ENCODE results near the gene SMIM45.

SMIM45 gene

DNA sequence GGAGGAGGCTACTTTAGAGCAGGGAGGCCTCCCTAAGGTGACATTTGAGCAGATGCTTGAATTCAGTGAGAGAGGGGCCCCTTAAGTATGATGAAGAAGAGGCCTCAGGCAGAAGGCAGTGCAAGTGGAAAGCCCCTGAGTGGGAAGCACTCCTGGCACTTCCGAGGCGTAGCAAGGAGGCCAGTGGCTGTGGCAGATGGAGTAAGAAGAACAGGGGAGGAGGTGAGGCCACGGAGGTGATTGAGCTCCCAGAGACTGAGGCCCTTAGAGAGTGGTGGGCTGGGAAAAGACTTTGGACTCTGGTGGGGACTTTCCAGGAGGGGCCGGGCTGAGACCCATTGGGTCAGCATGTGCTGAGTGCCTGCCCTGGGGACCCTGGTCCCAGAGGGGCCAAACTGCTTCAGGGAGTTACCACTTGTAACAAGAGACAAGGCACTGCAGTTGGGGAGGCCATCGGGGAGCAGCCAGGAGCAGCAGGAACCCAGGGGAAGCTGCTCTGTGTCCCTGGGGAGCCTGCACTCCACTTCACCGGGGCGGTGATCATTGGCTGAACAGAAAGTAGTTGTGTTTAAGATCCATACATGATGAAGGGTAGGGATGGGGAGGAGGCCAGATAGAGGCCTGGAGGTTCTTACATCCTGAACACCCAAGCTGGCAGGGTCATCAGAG lies 2.5 kb upstream of the SMIM45 start:
- ATAC-seq = no peak
- Histone ChIP-seq H3F3A (ENCODE audit: low read length, unreplicated experiment) (no peaks in the 10 kb centered on the region), H3K9ac (ENCODE audit: low read length) (no peak overlapping the region), H3K27ac (ENCODE audit: low read length) (no peak overlapping the region), H3K9me3 (ENCODE audit: low read length) (no peaks in the 10 kb centered on the region), H2AFZ (ENCODE audit: low read length) (no peak overlapping the region), H3K79me2 (ENCODE audit: low read length) (peaks cover 20% of the 10 kb centered on the region), H3K4me2 (ENCODE audit: low read length) (no peak overlapping the region), H4K20me1 (ENCODE audit: low read length) (no peaks in the 10 kb centered on the region), H3K36me3 (ENCODE audit: low read depth, low read length) (peaks cover 8% of the 10 kb centered on the region), H3K27me3 (ENCODE audit: low read length) (no peaks in the 10 kb centered on the region), H3K4me1 (ENCODE audit: insufficient read depth, low read length) (peaks cover 21% of the 10 kb centered on the region), H3K9me2 (replicated peaks; ENCODE audit: low read length) (no peaks in the 10 kb centered on the region), H3K4me3 (ENCODE audit: low read length) (no peak overlapping the region)
- POLR2A ChIA-PET (ENCODE audit: unreplicated experiment) = interaction anchor here (0.7 kb wide), 1 partner anchor 261 kb away, joined by 7 read pairs; the partner anchor contains the start of gene SNU13
- CTCF ChIA-PET = no interaction called here
- no TSS peak for BruUV-seq (replicated peaks)
- no peak for DNase-seq
- intact Hi-C loops (cut with micrococcal nuclease) = no loop called here
- TF ChIP-seq EZH2 (IDR thresholded peaks at IDR 0.05; ENCODE audit: low read length, unreplicated experiment) = no peak
- no peak for TF ChIP-seq EZH2phosphoT487 (IDR thresholded peaks at IDR 0.05; ENCODE audit: borderline replicate concordance, low read length)

DNA sequence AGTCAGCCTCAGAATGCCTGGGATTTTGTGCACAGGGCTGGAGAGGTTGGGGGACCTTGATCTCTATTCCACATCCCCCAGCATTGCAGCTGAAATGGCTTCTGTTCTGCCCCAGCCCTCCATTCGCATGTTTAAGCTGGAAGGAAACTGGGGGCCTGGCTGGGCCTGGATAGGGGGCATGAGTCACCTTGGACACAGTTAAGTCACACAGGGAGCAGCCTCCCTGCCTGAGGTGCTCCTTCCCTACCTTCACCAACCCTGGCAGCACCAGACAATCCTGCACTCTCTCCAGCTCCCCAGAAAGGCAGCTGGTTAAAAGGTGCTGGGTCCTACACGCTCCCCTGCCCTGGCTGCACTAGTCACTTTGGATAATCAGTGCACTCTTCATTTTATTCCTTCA lies 763 bp downstream of the SMIM45 start:
- DNase-seq (no peak), ATAC-seq (no peak)
- no peaks in the 10 kb centered on the region for H3K9me3 ChIP-seq (ENCODE audit: low read length)
- H2AFZ ChIP-seq (ENCODE audit: low read length) = no peak overlapping the region
- no peaks in the 10 kb centered on the region for H3K27me3 ChIP-seq (ENCODE audit: low read length)
- CTCF ChIA-PET = no interaction called here
- intact Hi-C loops (cut with micrococcal nuclease) = no loop called here
- no peaks in the 10 kb centered on the region; the same call in 1 of the 2 replicates for H3K36me3 ChIP-seq (ENCODE audit: low read depth, low read length)
- no peak overlapping the region for H3K9ac ChIP-seq (ENCODE audit: low read length)
- BruUV-seq (replicated peaks) = no TSS peak
- H3K27ac ChIP-seq (ENCODE audit: low read length) = no peak overlapping the region
- no peaks in the 10 kb centered on the region for H3K79me2 ChIP-seq (ENCODE audit: low read length)
- H3K9me2 ChIP-seq (replicated peaks; ENCODE audit: low read length) = no peaks in the 10 kb centered on the region
- POLR2A ChIA-PET (ENCODE audit: unreplicated experiment) = no interaction called here
- H4K20me1 ChIP-seq (ENCODE audit: low read length) = no peaks in the 10 kb centered on the region
- no peak overlapping the region for H3K4me2 ChIP-seq (ENCODE audit: low read length)
- peaks cover 6% of the 10 kb centered on the region; the same call in 1 of the 2 replicates for H3K4me1 ChIP-seq (ENCODE audit: insufficient read depth, low read length)
- no peaks in the 10 kb centered on the region for H3F3A ChIP-seq (ENCODE audit: low read length, unreplicated experiment)
- H3K4me3 ChIP-seq (ENCODE audit: low read length) = no peak overlapping the region
- TF ChIP-seq EZH2 (IDR thresholded peaks at IDR 0.05; ENCODE audit: low read length, unreplicated experiment) = no peak
- no peak for TF ChIP-seq EZH2phosphoT487 (IDR thresholded peaks at IDR 0.05; ENCODE audit: borderline replicate concordance, low read length)
- TF ChIP-seq, protein P1, sequence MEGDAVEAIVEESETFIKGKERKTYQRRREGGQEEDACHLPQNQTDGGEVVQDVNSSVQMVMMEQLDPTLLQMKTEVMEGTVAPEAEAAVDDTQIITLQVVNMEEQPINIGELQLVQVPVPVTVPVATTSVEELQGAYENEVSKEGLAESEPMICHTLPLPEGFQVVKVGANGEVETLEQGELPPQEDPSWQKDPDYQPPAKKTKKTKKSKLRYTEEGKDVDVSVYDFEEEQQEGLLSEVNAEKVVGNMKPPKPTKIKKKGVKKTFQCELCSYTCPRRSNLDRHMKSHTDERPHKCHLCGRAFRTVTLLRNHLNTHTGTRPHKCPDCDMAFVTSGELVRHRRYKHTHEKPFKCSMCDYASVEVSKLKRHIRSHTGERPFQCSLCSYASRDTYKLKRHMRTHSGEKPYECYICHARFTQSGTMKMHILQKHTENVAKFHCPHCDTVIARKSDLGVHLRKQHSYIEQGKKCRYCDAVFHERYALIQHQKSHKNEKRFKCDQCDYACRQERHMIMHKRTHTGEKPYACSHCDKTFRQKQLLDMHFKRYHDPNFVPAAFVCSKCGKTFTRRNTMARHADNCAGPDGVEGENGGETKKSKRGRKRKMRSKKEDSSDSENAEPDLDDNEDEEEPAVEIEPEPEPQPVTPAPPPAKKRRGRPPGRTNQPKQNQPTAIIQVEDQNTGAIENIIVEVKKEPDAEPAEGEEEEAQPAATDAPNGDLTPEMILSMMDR (conservative IDR thresholded peaks at IDR 0.05; ENCODE audit: low read depth, low read length) = no peak

DNA sequence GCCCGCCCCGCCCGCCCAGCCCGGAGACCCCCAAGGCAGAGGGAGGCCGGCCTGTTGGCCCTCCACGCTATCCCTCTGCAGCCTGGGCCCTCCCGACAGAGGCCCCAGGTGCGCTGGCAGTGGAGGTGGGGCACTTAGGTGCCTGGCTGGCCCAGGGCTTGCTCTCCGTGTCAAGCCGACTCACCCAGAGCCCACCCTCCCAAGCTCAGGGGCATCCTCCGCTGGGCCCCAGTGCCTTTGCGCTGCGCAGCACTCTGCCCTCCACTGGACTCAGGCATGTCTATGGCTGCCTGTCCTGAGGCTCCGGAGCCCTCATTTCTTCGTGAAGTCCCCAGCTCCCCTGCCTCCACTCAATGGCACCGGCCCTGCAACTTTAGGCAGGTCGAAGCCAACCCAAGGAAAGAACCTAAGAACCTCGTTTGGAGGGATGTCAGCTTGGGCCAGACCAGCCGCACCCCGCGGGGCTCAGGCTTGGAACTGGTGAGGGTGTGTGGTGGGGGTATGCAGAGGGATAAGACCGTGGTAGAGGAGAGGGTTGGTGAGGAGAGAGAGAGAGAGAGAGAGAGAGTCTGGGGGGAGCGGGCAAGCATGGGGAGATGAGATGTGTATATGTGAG lies 6.1 kb downstream of the SMIM45 start:
- TF ChIP-seq EZH2 (IDR thresholded peaks at IDR 0.05; ENCODE audit: low read length, unreplicated experiment) (no peak), EZH2phosphoT487 (IDR thresholded peaks at IDR 0.05; ENCODE audit: borderline replicate concordance, low read length) (no peak)
- TF ChIP-seq, protein P1 (conservative IDR thresholded peaks at IDR 0.05; ENCODE audit: low read depth, low read length) = no peak
- Histone ChIP-seq H3K9ac (ENCODE audit: low read length) (no peak overlapping the region), H3K27me3 (ENCODE audit: low read length) (no peaks in the 10 kb centered on the region), H3K9me2 (replicated peaks; ENCODE audit: low read length) (no peaks in the 10 kb centered on the region), H3F3A (ENCODE audit: low read length, unreplicated experiment) (no peaks in the 10 kb centered on the region), H4K20me1 (ENCODE audit: low read length) (no peaks in the 10 kb centered on the region), H3K4me1 (ENCODE audit: insufficient read depth, low read length) (no peaks in the 10 kb centered on the region), H3K36me3 (ENCODE audit: low read depth, low read length) (no peaks in the 10 kb centered on the region; the same call in 1 of the 2 replicates), H3K4me2 (ENCODE audit: low read length) (no peak overlapping the region), H3K4me3 (ENCODE audit: low read length) (no peak overlapping the region), H3K9me3 (ENCODE audit: low read length) (no peaks in the 10 kb centered on the region), H3K27ac (ENCODE audit: low read length) (no peak overlapping the region), H2AFZ (ENCODE audit: low read length) (no peak overlapping the region), H3K79me2 (ENCODE audit: low read length) (no peaks in the 10 kb centered on the region)
- no TSS peak for BruUV-seq (replicated peaks)
- intact Hi-C loops (cut with micrococcal nuclease) = no loop called here
- CTCF ChIA-PET = no interaction called here
- POLR2A ChIA-PET (ENCODE audit: unreplicated experiment) = no interaction called here
- ATAC-seq = no peak
- DNase-seq = no peak

All from PC-3 (cell line).